OCI-LY7 (cell line): ENCODE measurements around the gene HTRA1.

Source experiments
- EZH2phosphoT487 ChIP-seq: fragments of 200-600 bp; sonication (generic); IDR thresholded peaks from 2 replicates; pipeline ENCODE4 v1.6.1; 2018; ENCODE audit warnings: low read depth, borderline replicate concordance, mild to moderate bottlenecking, mixed run types, antibody characterized with exemption, low read length, moderate library complexity, mixed read lengths
- TF ChIP-seq, protein P1 (sequence below): fragments of 200-600 bp; sonication (generic); conservative IDR thresholded peaks from 2 replicates; pipeline ENCODE4 v1.5.1; 2014; ENCODE audit warnings: mild to moderate bottlenecking, antibody characterized with exemption, low read length, moderate library complexity, mixed read lengths

DNA sequence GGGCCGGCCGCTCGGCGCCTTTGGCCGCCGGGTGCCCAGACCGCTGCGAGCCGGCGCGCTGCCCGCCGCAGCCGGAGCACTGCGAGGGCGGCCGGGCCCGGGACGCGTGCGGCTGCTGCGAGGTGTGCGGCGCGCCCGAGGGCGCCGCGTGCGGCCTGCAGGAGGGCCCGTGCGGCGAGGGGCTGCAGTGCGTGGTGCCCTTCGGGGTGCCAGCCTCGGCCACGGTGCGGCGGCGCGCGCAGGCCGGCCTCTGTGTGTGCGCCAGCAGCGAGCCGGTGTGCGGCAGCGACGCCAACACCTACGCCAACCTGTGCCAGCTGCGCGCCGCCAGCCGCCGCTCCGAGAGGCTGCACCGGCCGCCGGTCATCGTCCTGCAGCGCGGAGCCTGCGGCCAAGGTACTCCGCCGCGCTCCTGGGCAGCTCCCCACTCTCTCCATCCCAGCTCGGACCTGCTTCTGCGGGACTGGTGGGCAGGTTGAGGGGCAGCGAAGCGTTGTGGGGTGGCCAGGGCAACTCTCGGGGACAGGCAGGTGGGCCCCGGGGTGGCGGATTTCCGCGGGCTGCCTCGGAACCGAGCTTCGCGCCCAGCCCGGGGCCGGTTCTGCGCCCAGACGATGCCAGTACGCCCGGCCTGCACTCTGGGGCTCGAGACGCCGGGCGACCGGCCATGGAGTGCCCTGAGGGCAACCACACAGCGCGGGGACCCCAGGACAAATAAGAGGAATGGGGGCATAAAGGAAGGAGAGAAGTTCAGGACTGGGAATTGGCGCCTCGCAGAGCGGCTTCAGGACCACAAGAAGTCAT, 578 bp downstream of the HTRA1 start:
- TF ChIP-seq, protein P1, sequence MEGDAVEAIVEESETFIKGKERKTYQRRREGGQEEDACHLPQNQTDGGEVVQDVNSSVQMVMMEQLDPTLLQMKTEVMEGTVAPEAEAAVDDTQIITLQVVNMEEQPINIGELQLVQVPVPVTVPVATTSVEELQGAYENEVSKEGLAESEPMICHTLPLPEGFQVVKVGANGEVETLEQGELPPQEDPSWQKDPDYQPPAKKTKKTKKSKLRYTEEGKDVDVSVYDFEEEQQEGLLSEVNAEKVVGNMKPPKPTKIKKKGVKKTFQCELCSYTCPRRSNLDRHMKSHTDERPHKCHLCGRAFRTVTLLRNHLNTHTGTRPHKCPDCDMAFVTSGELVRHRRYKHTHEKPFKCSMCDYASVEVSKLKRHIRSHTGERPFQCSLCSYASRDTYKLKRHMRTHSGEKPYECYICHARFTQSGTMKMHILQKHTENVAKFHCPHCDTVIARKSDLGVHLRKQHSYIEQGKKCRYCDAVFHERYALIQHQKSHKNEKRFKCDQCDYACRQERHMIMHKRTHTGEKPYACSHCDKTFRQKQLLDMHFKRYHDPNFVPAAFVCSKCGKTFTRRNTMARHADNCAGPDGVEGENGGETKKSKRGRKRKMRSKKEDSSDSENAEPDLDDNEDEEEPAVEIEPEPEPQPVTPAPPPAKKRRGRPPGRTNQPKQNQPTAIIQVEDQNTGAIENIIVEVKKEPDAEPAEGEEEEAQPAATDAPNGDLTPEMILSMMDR: no peak
- TF ChIP-seq EZH2phosphoT487: no peak
